ENCODE data around the gene TCOF1.

GRCh38 chr5:150350524-150351344 lies 6.8 kb upstream of the TCOF1 start:
- TF ChIP-seq ZNF274 (IDR thresholded peaks at IDR 0.05; ENCODE audit: low read depth, low read length) = no peak
- TF ChIP-seq YY1 (IDR thresholded peaks at IDR 0.05; ENCODE audit: insufficient read depth, insufficient read length) = no peak
